GM12878 (cell line): ENCODE results near the gene TRAP1. TPM values are rescaled to one million over a fixed set of nuclear protein-coding genes. Genes with fewer than 3 reads are reported as not detected.

Experiments used
- ATAC-seq: fragments of 200-7000 bp; cut with Tn5 transposase; 3 replicates; pipeline ENCODE4 v1.9.1; 2020; ENCODE audit warnings: mild to moderate bottlenecking, moderate library complexity
- BruUV-seq: library from RNA; stranded (reverse); fragments of 400-500 nt; replicated peaks from 2 replicates; lab custom pipeline; 2021; lab: Mats Ljungman, UMichigan
- CTCF ChIA-PET: fragments of 300-600 bp; sonication (Branson Sonifier 250); formaldehyde crosslinking; extraction: SDS; loops from one replicate; lab custom pipeline; 2021; ENCODE audit warnings: inconsistent platforms; lab: Yijun Ruan, JAX
- POLR2A ChIA-PET: fragments of 350-600 bp; formaldehyde crosslinking; extraction: SDS; loops from one replicate; lab custom pipeline; 2021; ENCODE audit warnings: inconsistent platforms; lab: Charles Lee
- RAD21 ChIA-PET: fragments of 300-600 bp; sonication (Branson Sonifier 250); formaldehyde crosslinking; loops from one replicate; lab custom pipeline; 2023; ENCODE audit warnings: antibody characterized with exemption; ENCODE audit not compliant: unreplicated experiment; lab: Charles Lee
- SMC1A ChIA-PET: fragments of 300-600 bp; sonication (Branson Sonifier 250); formaldehyde crosslinking; loops from one replicate; lab custom pipeline; 2023; ENCODE audit not compliant: unreplicated experiment, uncharacterized antibody; lab: Charles Lee
- DNase-seq: peaks from one replicate; pipeline ENCODE4 v3.0.0-alpha.2; 2011; ENCODE audit warnings: low read depth, low spot score
- FAIRE-seq: peaks from 3 replicates; lab custom pipeline; 2011; peaks lifted over from hg19 to GRCh38; lab: Jason Lieb, UNC
- H2AFZ ChIP-seq: 2 replicates; pipeline ENCODE4 v1.6.0; 2011; ENCODE audit warnings: low read depth, low read length, control low read depth; ENCODE audit not compliant: control insufficient read depth
- H3K27ac ChIP-seq: 2 replicates; pipeline ENCODE4 v1.5.1; 2011; ENCODE audit warnings: control low read depth; ENCODE audit not compliant: control insufficient read depth, insufficient read depth
- H3K27me3 ChIP-seq, 2 experiments: replicated peaks in 1 of 2; 2 replicates each; pipeline versions ENCODE4 v1.6.0 to v1.6.1; 2011; ENCODE audit warnings: low read length in 1 of 2; ENCODE audit not compliant: control insufficient read depth in 2 of 2, insufficient read depth in 2 of 2
- H3K36me3 ChIP-seq, 2 experiments: 2 replicates each; pipeline ENCODE4 v1.5.1; 2011; ENCODE audit warnings: low read length in 1 of 2; ENCODE audit not compliant: control insufficient read depth in 2 of 2, insufficient read depth in 2 of 2
- H3K4me1 ChIP-seq: 2 replicates; pipeline ENCODE4 v1.6.1; 2011; ENCODE audit warnings: mild to moderate bottlenecking, low read length, moderate library complexity, mixed read lengths; ENCODE audit not compliant: control insufficient read depth, insufficient read depth
- H3K4me2 ChIP-seq: 2 replicates; pipeline ENCODE4 v1.6.0; 2011; ENCODE audit warnings: control low read depth; ENCODE audit not compliant: control insufficient read depth, insufficient read depth
- H3K4me3 ChIP-seq: fragments of 200-600 bp; sonication (generic); 2 replicates; pipeline ENCODE4 v1.5.1; 2016
- H3K79me2 ChIP-seq: 2 replicates; pipeline ENCODE4 v1.6.0; 2011; ENCODE audit warnings: low read length; ENCODE audit not compliant: control insufficient read depth, insufficient read depth
- H3K9ac ChIP-seq: 2 replicates; pipeline ENCODE4 v1.8.0; 2011; ENCODE audit warnings: low read length, control low read depth, mixed read lengths; ENCODE audit not compliant: control insufficient read depth, insufficient read depth
- H3K9me3 ChIP-seq: replicated peaks from 3 replicates; pipeline ENCODE4 v1.5.1; 2011; ENCODE audit warnings: mild to moderate bottlenecking, low read length; ENCODE audit not compliant: control insufficient read depth, insufficient read depth
- H4K20me1 ChIP-seq: 2 replicates; pipeline ENCODE4 v1.6.0; 2011; ENCODE audit not compliant: control insufficient read depth, insufficient read depth
- ATF3 ChIP-seq: IDR thresholded peaks from 2 replicates; pipeline ENCODE4 v1.6.1; 2011; ENCODE audit warnings: low read depth, mild to moderate bottlenecking, low read length, moderate library complexity, borderline replicate concordance; ENCODE audit errors: extremely low read depth
- BMI1 ChIP-seq: fragments of 450-650 bp; IDR thresholded peaks from 2 replicates; pipeline ENCODE4 v1.6.1; 2016; ENCODE audit warnings: mild to moderate bottlenecking, moderate library complexity, borderline replicate concordance
- CREB1 ChIP-seq: IDR thresholded peaks from 2 replicates; pipeline ENCODE4 v1.6.1; 2012; ENCODE audit warnings: low read depth, mild to moderate bottlenecking, inconsistent platforms
- HDAC2 ChIP-seq: fragments of 200-600 bp; sonication (generic); IDR thresholded peaks from 2 replicates; pipeline ENCODE4 v1.6.1; 2017
- HDGF ChIP-seq: fragments of 450-650 bp; IDR thresholded peaks from 2 replicates; pipeline ENCODE4 v1.6.1; 2016; ENCODE audit warnings: antibody characterized with exemption
- IRF3 ChIP-seq: fragments of 450-650 bp; IDR thresholded peaks from 2 replicates; pipeline ENCODE4 v1.6.1; 2014; ENCODE audit warnings: mild to moderate bottlenecking
- IRF5 ChIP-seq: fragments of 450-650 bp; IDR thresholded peaks from 2 replicates; pipeline ENCODE4 v1.6.1; 2017; ENCODE audit warnings: borderline replicate concordance
- KLF5 ChIP-seq: fragments of 450-650 bp; IDR thresholded peaks from 2 replicates; pipeline ENCODE4 v1.6.1; 2014; ENCODE audit warnings: mild to moderate bottlenecking; ENCODE audit not compliant: partially characterized antibody
- LARP7 ChIP-seq: fragments of 450-650 bp; IDR thresholded peaks from 2 replicates; pipeline ENCODE4 v1.6.1; 2017; ENCODE audit warnings: mild to moderate bottlenecking
- MYC ChIP-seq: IDR thresholded peaks from 2 replicates; pipeline ENCODE4 v1.6.1; 2011; ENCODE audit warnings: mild to moderate bottlenecking, low read length, moderate library complexity, inconsistent platforms; ENCODE audit not compliant: insufficient read depth, insufficient replicate concordance, insufficient read length, severe bottlenecking
- PAX8 ChIP-seq: fragments of 450-650 bp; IDR thresholded peaks from 2 replicates; pipeline ENCODE4 v1.6.1; 2017; ENCODE audit warnings: mild to moderate bottlenecking, moderate library complexity
- USF2 ChIP-seq: IDR thresholded peaks from 2 replicates; pipeline ENCODE4 v1.6.1; 2011; ENCODE audit warnings: low read depth, low read length, improper control_type of control experiment, borderline replicate concordance
- ZNF687 ChIP-seq: fragments of 450-650 bp; IDR thresholded peaks from 2 replicates; pipeline ENCODE4 v1.6.1; 2017; ENCODE audit warnings: mild to moderate bottlenecking, moderate library complexity
- WGBS: methylation state at CpG from one replicate; pipeline ENCODE4 v1.1.6; 2016; ENCODE audit warnings: low lambda C conversion rate; ENCODE audit not compliant: insufficient replicate concordance, insufficient coverage; ENCODE audit errors: missing lambda C conversion rate; 5-methylcytosine and 5-hydroxymethylcytosine counted together
- in situ Hi-C: fragments of 300-500 bp; cut with MboI; formaldehyde crosslinking; loops from 9 replicates; pipeline ENCODE4 v1.14.3; 2018; ENCODE audit warnings: mixed read lengths
- intact Hi-C: fragments of 100-400 bp; cut with micrococcal nuclease; formaldehyde crosslinking; loops from one replicate; pipeline ENCODE4 v1.14.2; 2022; ENCODE audit not compliant: unreplicated experiment
- polyA plus RNA-seq, 11 experiments: library from polyadenylated mRNA; depleted of rRNA in 4 of 11; unstranded in 6 of 11; stranded (reverse) in 5 of 11; fragments of >200 nt; fragmentation: Nextera tagmentation in 4 of 11; fragmentation: Illumina TruSeq in 1 of 11; extraction: Ambion mirVana in 4 of 11; extraction: Trizol in 1 of 11; gene quantifications; 1 replicate in 1 of 11; 2 replicates in 10 of 11; pipeline versions ENCODE4 v1.2.1 to v1.2.3, GENCODE V29; 2011 to 2016; ENCODE audit warnings: inconsistent platforms in 2 of 11, missing spikeins in 2 of 11, low read depth in 1 of 11
- total RNA-seq, 4 experiments: library from RNA; depleted of rRNA in 3 of 4; stranded (reverse); fragments of >200 nt in 3 of 4; fragmentation: Illumina TruSeq in 1 of 4; extraction: Trizol in 1 of 4; gene quantifications; 2 replicates each; pipeline versions ENCODE4 v1.2.1 to v1.2.3, GENCODE V29; 2013 to 2021

The TRAP1 gene
- total and polyA plus RNA-seq, 10 of the 15 experiments (the other 5 are each of a cell fraction or from before 2014, with no cell fraction given), result 16.3 to 442 (median 241) TPM

GRCh38 chr16:3718628-3719027, 1.3 kb upstream of the TRAP1 start (continued):
- TF ChIP-seq IRF3, result no peak
- no peak for TF ChIP-seq HDAC2
- no peak for TF ChIP-seq MYC
- TF ChIP-seq ATF3, result no peak
- TF ChIP-seq KLF5, result no peak

- Histone ChIP-seq H3K27ac (peak overlapping the region; percentile 93), H3K4me1 (peaks cover 3% of the 10 kb centered on the region), H4K20me1 (no peaks in the 10 kb centered on the region)
- intact Hi-C loops, result no loop called here
- peak; percentile 3; the same call in 2 of the 3 replicates for ATAC-seq
- TF ChIP-seq PAX8 (no peak), CREB1 (no peak), BMI1 (no peak), ZNF687 (no peak), HDAC2 (no peak), USF2 (no peak), HDGF (no peak), IRF5 (no peak), LARP7 (no peak)
- TF ChIP-seq, all 136 proteins: peak for 0
- no peaks in the 10 kb centered on the region for H3K9me3 ChIP-seq
- H3K4me2 ChIP-seq, result peak overlapping the region; percentile 99
- in situ Hi-C loops, result no loop called here
- SMC1A ChIA-PET, result no interaction called here
- FAIRE-seq (peak; percentile 35), DNase-seq (no peak)
- H3K4me3 ChIP-seq, result peak overlapping the region; percentile 80
- RAD21 ChIA-PET, result interaction anchor here (0.6 to 1.7 kb wide), 5 partner anchors 151 to 523 kb away, joined by 3 to 4 read pairs (median 3); partner anchors contain the start of gene CREBBP
- H3K9ac ChIP-seq, result peak overlapping the region; percentile 97
- H3K79me2 ChIP-seq, result peaks cover 42% of the 10 kb centered on the region
- H2AFZ ChIP-seq, result peak overlapping the region; percentile 97
- POLR2A ChIA-PET, result interaction anchor here (1.4 kb wide), 1 partner anchor 27 kb away, joined by 4 read pairs; no protein-coding TSS in a partner anchor
- TSS peak; percentile 98 for BruUV-seq
- H3K36me3 ChIP-seq, result peaks cover 0 to 3% of the 10 kb centered on the region in 2 experiments; a peak in 1 of 4 replicates
- CTCF ChIA-PET, result interaction anchor here (1.2 kb wide), 1 partner anchor 14 kb away, joined by 3 read pairs; no protein-coding TSS in a partner anchor
- no peaks in the 10 kb centered on the region for H3K27me3 ChIP-seq
- 28% methylated on average over 5 of the region's 5 CpGs for WGBS
Measured at GRCh38 chr16:3718019-3718391, 681 bp upstream of the TRAP1 start.
